Suppressor macrophage treated with lipopolysaccharide for 1 hour (primary cell): ENCODE measurements around the gene ATP6V1G2.
"Not testable (repeated sequence)": the region's sequence is repeated elsewhere in the genome, so short reads cannot be mapped to it uniquely, and the experiment has no call there.

Experiments used
- DNase-seq, 3 donors: peaks; one replicate each; pipeline ENCODE4 v3.0.0-alpha.2; 2020 to 2022

ATP6V1G2 gene

GRCh38 chr6:31528821-31529328 lies 17.5 kb downstream of the ATP6V1G2 start, which contains the start of gene MCCD1:
Gene MCCD1, plus strand, starts transcription at chr6:31528962. Its CDS starts 53 bp downstream, at chr6:31529015.
- DNase-seq = no peak

DNA sequence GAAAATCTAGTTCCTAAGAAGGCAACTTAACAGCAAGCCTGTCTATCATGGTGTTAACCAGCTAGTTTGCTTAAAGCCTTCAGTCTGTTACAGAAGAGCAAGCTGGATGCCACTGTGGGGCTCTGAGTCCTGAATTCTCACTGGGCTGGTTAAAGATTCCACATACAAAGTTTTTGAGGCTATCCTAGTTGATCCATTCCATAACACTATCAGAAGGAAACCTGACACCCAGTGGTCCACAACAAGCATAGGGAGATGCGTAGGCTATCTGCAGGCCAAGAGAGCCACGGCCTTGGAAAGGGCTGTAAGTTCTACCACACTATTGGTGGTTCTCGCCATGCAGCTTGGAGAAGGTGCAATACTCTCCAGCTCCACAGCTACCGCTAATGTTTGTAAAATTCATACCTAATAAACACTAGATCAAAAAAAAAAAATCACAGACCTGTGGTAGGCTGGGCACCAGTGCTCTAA lies 18.1 kb downstream of the ATP6V1G2 start:
- no peak for DNase-seq

- DNase-seq = no peak
Observed at GRCh38 chr6:31525932-31526591, 20.3 kb downstream of the ATP6V1G2 start.

GRCh38 chr6:31525553-31525931 lies 20.9 kb downstream of the ATP6V1G2 start:
- DNase-seq = no peak

GRCh38 chr6:31521835-31522234 lies 24.6 kb downstream of the ATP6V1G2 start:
- DNase-seq = no peak

- DNase-seq = no peak
Observed at GRCh38 chr6:31513456-31514165, 32.8 kb downstream of the ATP6V1G2 start.

GRCh38 chr6:31510007-31510406 lies 36.4 kb downstream of the ATP6V1G2 start:
- DNase-seq = no peak

DNA sequence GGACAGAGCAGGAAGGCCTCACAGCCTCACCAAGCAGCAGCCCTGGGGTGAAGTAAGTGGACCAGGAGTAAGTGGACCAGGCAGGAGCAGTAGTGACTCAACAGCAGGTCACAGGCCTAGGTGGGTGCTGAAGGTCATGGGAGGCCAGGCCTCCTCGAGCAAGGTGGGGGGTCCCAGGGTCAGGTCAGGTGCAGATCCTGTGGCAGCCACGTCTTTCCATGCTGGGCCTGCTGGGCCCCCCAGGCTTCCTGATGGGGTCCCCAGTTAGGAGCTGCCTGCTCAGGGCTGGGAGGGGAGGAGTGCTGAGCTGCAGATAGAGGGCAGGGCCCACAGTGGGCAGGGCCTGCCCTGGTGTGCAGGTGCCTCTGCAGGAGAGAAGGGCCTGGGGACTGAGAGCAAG lies 37.4 kb downstream of the ATP6V1G2 start:
- not testable (repeated sequence) for DNase-seq

DNA sequence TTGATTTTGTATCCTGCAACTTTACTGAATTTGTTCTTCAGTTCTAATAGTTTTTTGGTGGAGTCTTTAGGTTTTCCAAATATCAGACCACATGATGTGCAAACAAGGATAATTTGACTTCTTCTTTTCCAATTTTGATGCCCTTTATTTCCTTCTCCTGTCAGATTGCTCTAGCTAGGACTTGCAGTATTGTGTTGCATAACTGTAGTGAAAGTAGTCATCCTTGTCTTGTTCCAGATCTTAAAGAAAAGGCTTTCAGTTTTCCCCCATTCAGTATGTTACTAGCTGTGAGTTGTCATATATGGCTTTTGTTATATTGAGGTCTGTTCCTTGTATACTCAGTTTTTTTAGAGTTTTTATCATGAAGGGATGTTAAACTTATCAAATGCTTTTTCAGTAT lies 43.8 kb downstream of the ATP6V1G2 start:
- peak; percentile 27 to 67 (median 67) for DNase-seq

GRCh38 chr6:31499648-31500047 lies 46.8 kb downstream of the ATP6V1G2 start:
- not testable (repeated sequence) for DNase-seq

GRCh38 chr6:31498748-31499147 lies 47.7 kb downstream of the ATP6V1G2 start:
- peak in 1 of 3 donors; percentile 40 for DNase-seq

- DNase-seq = peak; percentile 79 to 86 (median 81)
Observed at GRCh38 chr6:31497531-31498476, 48.6 kb downstream of the ATP6V1G2 start, which contains the start of gene MICB. Gene MICB, plus strand, starts transcription at chr6:31498145. Its CDS starts 49 bp downstream, at chr6:31498194.

- DNase-seq = not testable (repeated sequence)
Observed at GRCh38 chr6:31496826-31497225, 49.6 kb downstream of the ATP6V1G2 start.

- DNase-seq = no peak
Observed at GRCh38 chr6:31495580-31495979, 50.8 kb downstream of the ATP6V1G2 start.
